Calu3 (cell line): ENCODE measurements around the gene TP53BP2. TPM values are rescaled to one million over a fixed set of nuclear protein-coding genes. Genes with fewer than 3 reads are reported as not detected.

ENCODE experiments used
- BruUV-seq: library from RNA; stranded (reverse); fragments of 400-500 nt; replicated peaks from 2 replicates; lab custom pipeline; 2021; lab: Mats Ljungman, UMichigan
- CTCF ChIA-PET: fragments of 300-600 bp; sonication (Branson Sonifier 250); formaldehyde crosslinking; loops from one replicate; lab custom pipeline; 2022; ENCODE audit warnings: antibody characterized with exemption; lab: Charles Lee
- DNase-seq: peaks from one replicate; pipeline ENCODE4 v3.0.0; 2022
- H3K27ac Mint-ChIP-seq: one replicate; pipeline ENCODE4 v1.8.0; 2022; ENCODE audit warnings: mixed read lengths; ENCODE audit not compliant: unreplicated experiment
- H3K27me3 Mint-ChIP-seq: one replicate; pipeline ENCODE4 v1.8.0; 2022; ENCODE audit warnings: mixed read lengths; ENCODE audit not compliant: unreplicated experiment
- H3K36me3 Mint-ChIP-seq: one replicate; pipeline ENCODE4 v1.8.0; 2022; ENCODE audit warnings: mild to moderate bottlenecking, moderate library complexity, mixed read lengths; ENCODE audit not compliant: insufficient read depth, unreplicated experiment
- H3K4me1 Mint-ChIP-seq: one replicate; pipeline ENCODE4 v1.8.0; 2022; ENCODE audit warnings: mild to moderate bottlenecking, low read depth, mixed read lengths; ENCODE audit not compliant: unreplicated experiment
- H3K4me3 Mint-ChIP-seq: one replicate; pipeline ENCODE4 v1.8.0; 2022; ENCODE audit warnings: mild to moderate bottlenecking, low read depth, moderate library complexity, mixed read lengths; ENCODE audit not compliant: unreplicated experiment
- H3K9me3 Mint-ChIP-seq: one replicate; pipeline ENCODE4 v1.8.0; 2022; ENCODE audit warnings: low read depth, mixed read lengths; ENCODE audit not compliant: unreplicated experiment
- CTCF ChIP-seq: fragments of 200-600 bp; IDR thresholded peaks from one replicate; pipeline ENCODE4 v1.8.0; 2022; ENCODE audit warnings: antibody characterized with exemption; ENCODE audit not compliant: unreplicated experiment
- intact Hi-C: fragments of 100-400 bp; cut with micrococcal nuclease; formaldehyde crosslinking; loops from one replicate; pipeline ENCODE4 v1.10.0; 2022; ENCODE audit not compliant: unreplicated experiment
- total RNA-seq: library from RNA; stranded (reverse); gene quantifications from 2 replicates; pipeline ENCODE4 v1.2.3, GENCODE V29; 2022

The TP53BP2 gene
- total RNA-seq, 1 experiment from 2014 or later = 66.4 TPM

DNA sequence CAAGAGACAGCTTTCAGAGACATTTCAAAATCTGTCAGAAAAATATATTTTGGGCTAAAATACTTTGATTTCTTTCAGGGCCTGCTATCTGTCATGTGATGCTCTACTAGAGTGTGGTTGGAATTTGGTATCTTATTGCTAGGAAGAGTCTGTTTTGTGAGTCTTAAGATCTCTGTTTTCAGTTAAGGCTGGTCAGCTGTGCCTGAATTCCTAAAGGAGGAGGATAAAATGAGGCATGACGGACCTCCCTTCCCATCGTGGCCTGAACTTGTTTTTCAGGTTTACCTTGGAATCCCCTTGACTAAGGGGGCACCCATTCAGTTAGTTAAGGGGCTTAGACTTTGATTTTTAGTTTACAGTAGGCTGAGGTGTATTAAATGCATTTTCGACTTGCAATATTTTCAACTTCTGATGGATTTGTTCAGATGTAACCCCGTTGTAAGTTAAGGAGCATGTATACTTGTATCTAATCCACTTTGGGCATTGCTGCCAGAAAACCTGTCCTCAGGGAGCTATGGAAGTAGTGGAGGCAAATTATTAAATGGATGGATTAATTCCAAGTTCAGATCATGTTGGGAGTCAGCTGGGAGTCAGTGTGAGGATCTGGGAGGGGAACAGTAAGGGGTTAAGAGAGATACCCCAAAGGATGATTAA is 115.1 kb downstream of the TP53BP2 start:
- no TSS peak for BruUV-seq
- H3K9me3 Mint-ChIP-seq = no peaks in the 10 kb centered on the region
- no peak for TF ChIP-seq CTCF
- H3K36me3 Mint-ChIP-seq = peaks cover 83% of the 10 kb centered on the region
- peak overlapping the region; percentile 37 for H3K4me3 Mint-ChIP-seq
- H3K27ac Mint-ChIP-seq = peak overlapping the region; percentile 29
- intact Hi-C loops = loop anchor here (1.0 kb wide), 1 partner anchor 9 kb away; no protein-coding TSS in a partner anchor
- CTCF ChIA-PET = interaction anchor here (1.2 kb wide), 1 partner anchor 23 kb away, joined by 3 read pairs; no protein-coding TSS in a partner anchor
- DNase-seq = no peak
- no peaks in the 10 kb centered on the region for H3K27me3 Mint-ChIP-seq
- H3K4me1 Mint-ChIP-seq = peaks cover 76% of the 10 kb centered on the region

- peaks cover 87% of the 10 kb centered on the region for H3K36me3 Mint-ChIP-seq
- CTCF ChIA-PET = no interaction called here
- BruUV-seq = no TSS peak
- H3K9me3 Mint-ChIP-seq = no peaks in the 10 kb centered on the region
- TF ChIP-seq CTCF = no peak
- H3K4me3 Mint-ChIP-seq = peak overlapping the region; percentile 37
- intact Hi-C loops = loop anchor here (1.0 kb wide), 1 partner anchor 9 kb away; no protein-coding TSS in a partner anchor
- H3K27ac Mint-ChIP-seq = peak overlapping the region; percentile 29
- H3K4me1 Mint-ChIP-seq = peaks cover 82% of the 10 kb centered on the region
- DNase-seq = no peak
- no peaks in the 10 kb centered on the region for H3K27me3 Mint-ChIP-seq
These were observed 115.8 kb downstream of the TP53BP2 start for GRCh38 chr1:223729906-223730305.

Other genes starting within 250 kb of the TP53BP2 start
- gene CAPN8, start 180.2 kb downstream of the TP53BP2 start, total RNA-seq = 108 and 158 TPM in 2 replicates
- 250 and 266 TPM in 2 replicates for gene CAPN2, start 133.4 kb downstream of the TP53BP2 start, total RNA-seq